GM20431 (cell line): ENCODE results near the gene IL6R.
"Not testable (repeated sequence)": the region's sequence is repeated elsewhere in the genome, so short reads cannot be mapped to it uniquely, and the experiment has no call there.

Experiments used
- in situ Hi-C: fragments of 300-500 bp; cut with MseI, MboI; formaldehyde crosslinking; loops from one replicate; pipeline ENCODE4 v1.15.0; 2020; ENCODE audit warnings: low sequenced_read_pairs; ENCODE audit not compliant: unreplicated experiment

IL6R gene

GRCh38 chr1:154405747-154406571 is 816 bp downstream of the IL6R start:
- in situ Hi-C loops, result no loop called here

DNA sequence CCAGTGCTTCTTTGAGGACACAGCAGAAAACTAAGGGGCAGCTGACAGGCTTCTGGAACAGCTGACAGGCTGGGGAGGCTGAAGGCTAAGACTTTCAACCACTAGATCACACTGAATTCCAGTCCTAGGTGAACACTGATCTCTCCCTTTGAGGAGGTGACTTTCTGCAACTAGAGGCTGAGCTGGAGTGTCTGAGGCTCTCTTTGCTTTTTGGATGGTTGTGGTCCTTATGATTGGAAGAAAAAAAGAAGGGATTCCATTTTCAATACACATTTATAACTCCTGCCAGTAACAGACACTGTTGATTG is 1.4 kb downstream of the IL6R start:
- in situ Hi-C loops, result no loop called here

- in situ Hi-C loops, result no loop called here
These were observed 1.7 kb downstream of the IL6R start for GRCh38 chr1:154406886-154407197.

- in situ Hi-C loops, result no loop called here
These were observed 2.3 kb downstream of the IL6R start for GRCh38 chr1:154407198-154408091.

GRCh38 chr1:154408174-154408777 is 3.1 kb downstream of the IL6R start:
- in situ Hi-C loops, result no loop called here

- in situ Hi-C loops, result no loop called here
These were observed 5.2 kb downstream of the IL6R start for GRCh38 chr1:154410185-154410827.

- in situ Hi-C loops, result no loop called here
These were observed 6.4 kb downstream of the IL6R start for GRCh38 chr1:154411525-154411924.

DNA sequence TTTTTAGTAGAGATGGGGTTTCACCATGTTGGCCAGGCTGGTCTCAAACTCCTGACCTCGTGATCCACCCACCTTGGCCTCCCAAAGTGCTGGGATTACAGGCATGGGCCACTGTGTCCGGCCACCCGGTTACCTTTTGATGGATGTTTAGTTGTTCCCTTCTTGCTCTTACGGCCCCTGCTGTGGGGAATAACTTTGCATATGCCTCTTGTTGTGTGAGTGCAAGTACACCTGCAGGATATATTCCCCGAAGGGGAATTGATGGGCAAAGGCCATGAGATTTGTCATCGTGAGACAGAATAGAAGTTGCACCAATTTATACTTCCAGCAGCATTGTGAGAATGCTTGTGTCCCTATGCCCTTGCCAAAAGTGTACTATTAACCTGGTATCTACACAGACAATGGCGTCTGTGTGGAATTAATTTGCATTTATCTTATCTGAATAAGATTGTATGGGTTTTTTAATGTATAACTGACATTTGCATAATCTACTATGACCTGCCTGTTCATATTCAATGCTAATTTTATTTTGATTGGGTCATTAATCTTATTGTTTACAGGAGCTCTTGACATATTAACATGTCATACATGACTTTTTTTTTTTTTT is 8.1 kb downstream of the IL6R start:
- in situ Hi-C loops, result no loop called here

GRCh38 chr1:154414606-154415005 is 9.5 kb downstream of the IL6R start:
- in situ Hi-C loops, result no loop called here

GRCh38 chr1:154416471-154417337 is 11.6 kb downstream of the IL6R start:
- in situ Hi-C loops, result no loop called here

GRCh38 chr1:154417338-154417608 is 12.1 kb downstream of the IL6R start:
- in situ Hi-C loops, result no loop called here

GRCh38 chr1:154418062-154418921 is 13.1 kb downstream of the IL6R start:
- in situ Hi-C loops, result no loop called here

DNA sequence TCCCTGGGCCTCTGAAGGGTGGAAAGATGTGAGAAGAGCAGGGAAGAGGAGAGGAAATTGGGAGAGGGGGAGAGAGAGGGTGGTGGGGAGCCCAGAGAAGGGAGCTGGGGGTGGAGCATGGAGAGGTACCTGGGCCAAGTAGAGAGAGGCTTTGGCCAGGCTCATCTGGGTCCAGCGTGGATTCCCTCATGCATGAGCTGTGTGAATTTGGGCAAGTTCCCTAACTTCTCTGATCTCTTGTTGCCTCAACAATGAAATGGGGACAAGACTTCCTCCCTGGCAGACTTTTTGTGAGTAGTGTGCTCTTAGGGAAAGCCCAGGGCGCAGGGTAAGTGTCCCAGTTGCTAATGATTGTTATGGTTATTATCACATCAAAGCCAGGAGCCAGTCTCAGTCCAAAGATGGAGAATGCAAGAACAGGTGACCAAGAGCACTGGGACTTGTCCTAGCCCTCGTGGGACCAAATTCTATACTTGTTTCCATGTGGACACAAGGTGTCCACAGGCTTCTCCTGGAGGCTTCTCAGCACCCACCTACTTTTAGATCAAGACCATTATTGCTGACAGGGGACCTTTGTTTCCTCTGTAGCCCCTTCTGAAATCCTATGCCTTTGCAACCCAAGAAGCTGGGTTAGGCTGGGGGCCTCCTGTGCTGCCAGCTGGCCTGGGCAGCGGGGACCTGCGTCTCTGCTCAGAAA is 13.9 kb downstream of the IL6R start:
- in situ Hi-C loops, result no loop called here

- in situ Hi-C loops, result no loop called here
These were observed 14.8 kb downstream of the IL6R start for GRCh38 chr1:154419620-154420571.

DNA sequence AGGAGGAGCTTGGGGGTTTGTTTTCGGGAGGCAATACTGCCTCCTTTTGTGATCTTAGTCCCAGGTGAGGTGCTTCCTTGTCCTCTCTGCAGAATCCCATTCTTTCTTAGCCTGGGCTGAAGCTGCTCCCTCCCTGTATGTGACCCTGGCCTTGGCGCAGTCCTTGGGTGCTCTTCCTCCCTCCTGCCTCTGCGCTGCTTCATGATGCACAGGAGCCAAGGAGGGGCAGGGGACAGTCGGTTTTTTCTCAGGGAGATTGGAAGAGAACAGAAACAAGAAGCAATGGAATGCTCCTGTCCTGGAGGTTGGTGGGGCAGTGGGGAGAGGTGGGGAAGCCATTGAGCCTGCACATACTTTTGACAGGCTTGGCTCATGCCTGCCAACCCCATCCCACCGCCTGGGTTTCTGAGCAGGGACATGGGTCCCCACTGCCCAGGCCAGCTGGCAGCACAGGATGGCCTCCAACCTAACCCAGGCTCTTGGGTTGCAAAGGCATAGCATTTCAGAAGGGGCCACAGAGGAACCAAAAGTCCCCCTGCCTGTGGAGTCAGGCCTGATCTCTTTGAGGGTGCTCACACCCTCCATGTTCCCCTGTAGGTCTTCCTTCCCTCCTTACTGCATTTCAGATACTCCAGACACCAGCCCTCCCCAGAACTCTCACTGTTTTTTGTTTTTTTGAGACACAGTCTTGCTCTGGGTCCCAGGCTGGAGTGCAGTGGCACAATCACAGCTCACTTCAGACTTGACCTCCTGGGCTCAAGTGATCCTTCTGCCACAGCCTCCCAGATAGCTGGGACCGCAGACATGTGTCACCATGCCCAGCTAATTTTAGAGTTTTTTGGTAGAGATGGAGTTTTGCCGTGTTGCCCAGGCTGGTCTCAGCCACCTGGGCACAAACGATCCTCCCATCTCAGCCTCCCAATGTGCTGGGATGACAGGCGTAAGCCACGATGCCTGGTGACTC is 16.1 kb downstream of the IL6R start:
- in situ Hi-C loops, result no loop called here

GRCh38 chr1:154422049-154422448 is 16.9 kb downstream of the IL6R start:
- in situ Hi-C loops, result not testable (repeated sequence)
